Measurements from ENCODE around the gene SEMA4A. TPM values are rescaled to one million over a fixed set of nuclear protein-coding genes. Genes with fewer than 3 reads are reported as not detected.

Gene SEMA4A
- total and polyA plus RNA-seq, 9 of the 15 experiments (the other 6 are each of a cell fraction or from before 2014, with no cell fraction given) = 0.04 to 1.7 (median 0.45) TPM

DNA sequence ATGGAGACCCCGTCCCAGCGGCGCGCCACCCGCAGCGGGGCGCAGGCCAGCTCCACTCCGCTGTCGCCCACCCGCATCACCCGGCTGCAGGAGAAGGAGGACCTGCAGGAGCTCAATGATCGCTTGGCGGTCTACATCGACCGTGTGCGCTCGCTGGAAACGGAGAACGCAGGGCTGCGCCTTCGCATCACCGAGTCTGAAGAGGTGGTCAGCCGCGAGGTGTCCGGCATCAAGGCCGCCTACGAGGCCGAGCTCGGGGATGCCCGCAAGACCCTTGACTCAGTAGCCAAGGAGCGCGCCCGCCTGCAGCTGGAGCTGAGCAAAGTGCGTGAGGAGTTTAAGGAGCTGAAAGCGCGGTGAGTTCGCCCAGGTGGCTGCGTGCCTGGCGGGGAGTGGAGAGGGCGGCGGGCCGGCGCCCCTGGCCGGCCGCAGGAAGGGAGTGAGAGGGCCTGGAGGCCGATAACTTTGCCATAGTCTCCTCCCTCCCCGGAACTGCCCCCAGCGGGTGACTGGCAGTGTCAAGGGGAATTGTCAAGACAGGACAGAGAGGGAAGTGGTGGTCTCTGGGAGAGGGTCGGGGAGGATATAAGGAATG, 38.4 kb upstream of the SEMA4A start (continued):
- TF ChIP-seq, protein P1, sequence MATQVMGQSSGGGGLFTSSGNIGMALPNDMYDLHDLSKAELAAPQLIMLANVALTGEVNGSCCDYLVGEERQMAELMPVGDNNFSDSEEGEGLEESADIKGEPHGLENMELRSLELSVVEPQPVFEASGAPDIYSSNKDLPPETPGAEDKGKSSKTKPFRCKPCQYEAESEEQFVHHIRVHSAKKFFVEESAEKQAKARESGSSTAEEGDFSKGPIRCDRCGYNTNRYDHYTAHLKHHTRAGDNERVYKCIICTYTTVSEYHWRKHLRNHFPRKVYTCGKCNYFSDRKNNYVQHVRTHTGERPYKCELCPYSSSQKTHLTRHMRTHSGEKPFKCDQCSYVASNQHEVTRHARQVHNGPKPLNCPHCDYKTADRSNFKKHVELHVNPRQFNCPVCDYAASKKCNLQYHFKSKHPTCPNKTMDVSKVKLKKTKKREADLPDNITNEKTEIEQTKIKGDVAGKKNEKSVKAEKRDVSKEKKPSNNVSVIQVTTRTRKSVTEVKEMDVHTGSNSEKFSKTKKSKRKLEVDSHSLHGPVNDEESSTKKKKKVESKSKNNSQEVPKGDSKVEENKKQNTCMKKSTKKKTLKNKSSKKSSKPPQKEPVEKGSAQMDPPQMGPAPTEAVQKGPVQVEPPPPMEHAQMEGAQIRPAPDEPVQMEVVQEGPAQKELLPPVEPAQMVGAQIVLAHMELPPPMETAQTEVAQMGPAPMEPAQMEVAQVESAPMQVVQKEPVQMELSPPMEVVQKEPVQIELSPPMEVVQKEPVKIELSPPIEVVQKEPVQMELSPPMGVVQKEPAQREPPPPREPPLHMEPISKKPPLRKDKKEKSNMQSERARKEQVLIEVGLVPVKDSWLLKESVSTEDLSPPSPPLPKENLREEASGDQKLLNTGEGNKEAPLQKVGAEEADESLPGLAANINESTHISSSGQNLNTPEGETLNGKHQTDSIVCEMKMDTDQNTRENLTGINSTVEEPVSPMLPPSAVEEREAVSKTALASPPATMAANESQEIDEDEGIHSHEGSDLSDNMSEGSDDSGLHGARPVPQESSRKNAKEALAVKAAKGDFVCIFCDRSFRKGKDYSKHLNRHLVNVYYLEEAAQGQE (IDR thresholded peaks at IDR 0.05; ENCODE audit: borderline replicate concordance) = 0 out of 2 replicates have a peak, but pooled peaks have one; percentile 2
- TF ChIP-seq, protein P1 (CRISPR knock-in tag; IDR thresholded peaks at IDR 0.05; ENCODE audit: low read depth) = no peak; the same call in 1 of the 2 replicates
- no peak for TF ChIP-seq GATA2 (CRISPR knock-in tag; IDR thresholded peaks at IDR 0.05)
- TF ChIP-seq CC2D1A (IDR thresholded peaks at IDR 0.05) = no peak
- peak in 1 of 2 experiments; percentile 13; a peak in 1 of 4 replicates for TF ChIP-seq SRF (CRISPR knock-in tag; IDR thresholded peaks at IDR 0.05)
- TF ChIP-seq SAP30 (IDR thresholded peaks at IDR 0.05; ENCODE audit: borderline replicate concordance, insufficient read depth, low read depth, low read length, poor library complexity, severe bottlenecking) = peak; percentile 62
- TF ChIP-seq ZBTB7A (IDR thresholded peaks at IDR 0.05; ENCODE audit: borderline replicate concordance, control insufficient read depth, low read depth, low read length) = peak; percentile 58; the same call in 1 of the 2 replicates
- TF ChIP-seq ARHGAP35 (IDR thresholded peaks at IDR 0.05; ENCODE audit: partially characterized antibody) = peak; percentile 28
- TF ChIP-seq, protein P2, sequence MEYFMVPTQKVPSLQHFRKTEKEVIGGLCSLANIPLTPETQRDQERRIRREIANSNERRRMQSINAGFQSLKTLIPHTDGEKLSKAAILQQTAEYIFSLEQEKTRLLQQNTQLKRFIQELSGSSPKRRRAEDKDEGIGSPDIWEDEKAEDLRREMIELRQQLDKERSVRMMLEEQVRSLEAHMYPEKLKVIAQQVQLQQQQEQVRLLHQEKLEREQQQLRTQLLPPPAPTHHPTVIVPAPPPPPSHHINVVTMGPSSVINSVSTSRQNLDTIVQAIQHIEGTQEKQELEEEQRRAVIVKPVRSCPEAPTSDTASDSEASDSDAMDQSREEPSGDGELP (CRISPR knock-in tag; IDR thresholded peaks at IDR 0.05; ENCODE audit: borderline replicate concordance) = peak; percentile 62; the same call in 1 of the 2 replicates
- peak; percentile 50; the same call in 1 of the 2 replicates for TF ChIP-seq SMARCA4 (IDR thresholded peaks at IDR 0.05)
- no peak for TF ChIP-seq ATF1 (CRISPR knock-in tag; IDR thresholded peaks at IDR 0.05)
- TF ChIP-seq ATF1 (tag; IDR thresholded peaks at IDR 0.05) = no peak
- TF ChIP-seq, protein P3, sequence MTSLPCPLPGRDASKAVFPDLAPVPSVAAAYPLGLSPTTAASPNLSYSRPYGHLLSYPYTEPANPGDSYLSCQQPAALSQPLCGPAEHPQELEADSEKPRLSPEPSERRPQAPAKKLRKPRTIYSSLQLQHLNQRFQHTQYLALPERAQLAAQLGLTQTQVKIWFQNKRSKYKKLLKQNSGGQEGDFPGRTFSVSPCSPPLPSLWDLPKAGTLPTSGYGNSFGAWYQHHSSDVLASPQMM (CRISPR knock-in tag; IDR thresholded peaks at IDR 0.05) = no peak
- TF ChIP-seq FIP1L1 (IDR thresholded peaks at IDR 0.05; ENCODE audit: low read depth, low read length, poor library complexity, severe bottlenecking) = peak; percentile 31
- TF ChIP-seq, protein P4, sequence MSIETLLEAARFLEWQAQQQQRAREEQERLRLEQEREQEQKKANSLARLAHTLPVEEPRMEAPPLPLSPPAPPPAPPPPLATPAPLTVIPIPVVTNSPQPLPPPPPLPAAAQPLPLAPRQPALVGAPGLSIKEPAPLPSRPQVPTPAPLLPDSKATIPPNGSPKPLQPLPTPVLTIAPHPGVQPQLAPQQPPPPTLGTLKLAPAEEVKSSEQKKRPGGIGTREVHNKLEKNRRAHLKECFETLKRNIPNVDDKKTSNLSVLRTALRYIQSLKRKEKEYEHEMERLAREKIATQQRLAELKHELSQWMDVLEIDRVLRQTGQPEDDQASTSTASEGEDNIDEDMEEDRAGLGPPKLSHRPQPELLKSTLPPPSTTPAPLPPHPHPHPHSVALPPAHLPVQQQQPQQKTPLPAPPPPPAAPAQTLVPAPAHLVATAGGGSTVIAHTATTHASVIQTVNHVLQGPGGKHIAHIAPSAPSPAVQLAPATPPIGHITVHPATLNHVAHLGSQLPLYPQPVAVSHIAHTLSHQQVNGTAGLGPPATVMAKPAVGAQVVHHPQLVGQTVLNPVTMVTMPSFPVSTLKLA (conservative IDR thresholded peaks at IDR 0.05) = peak in 1 of 2 experiments; percentile 39; a peak in 2 of 4 replicates
- peak; percentile 43; the same call in 1 of the 2 replicates for TF ChIP-seq MYC (IDR thresholded peaks at IDR 0.05; ENCODE audit: low read depth, low read length)
- TF ChIP-seq MYC (CRISPR knock-in tag; IDR thresholded peaks at IDR 0.05; ENCODE audit: borderline replicate concordance, low read depth) = peak; percentile 85; the same call in 1 of the 2 replicates
